ENCODE results near the gene TMEM86B. TPM values are rescaled to one million over a fixed set of nuclear protein-coding genes. Genes with fewer than 3 reads are reported as not detected.

Gene TMEM86B, protein sequence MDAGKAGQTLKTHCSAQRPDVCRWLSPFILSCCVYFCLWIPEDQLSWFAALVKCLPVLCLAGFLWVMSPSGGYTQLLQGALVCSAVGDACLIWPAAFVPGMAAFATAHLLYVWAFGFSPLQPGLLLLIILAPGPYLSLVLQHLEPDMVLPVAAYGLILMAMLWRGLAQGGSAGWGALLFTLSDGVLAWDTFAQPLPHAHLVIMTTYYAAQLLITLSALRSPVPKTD
- total RNA-seq (10 to 100 TPM; 13.4 to 13.9 TPM), polyA plus RNA-seq (ENCODE audit: insufficient read depth, low read depth, low replicate concordance) (12.8 TPM)
- long read RNA-seq, donor 1, partial matches to known transcripts: 0 of 2 reads
- long read RNA-seq, donor 1, other reads (novel, unspliced or antisense): 0 of 2 reads
- long read RNA-seq, donor 2: 0 reads

DNA sequence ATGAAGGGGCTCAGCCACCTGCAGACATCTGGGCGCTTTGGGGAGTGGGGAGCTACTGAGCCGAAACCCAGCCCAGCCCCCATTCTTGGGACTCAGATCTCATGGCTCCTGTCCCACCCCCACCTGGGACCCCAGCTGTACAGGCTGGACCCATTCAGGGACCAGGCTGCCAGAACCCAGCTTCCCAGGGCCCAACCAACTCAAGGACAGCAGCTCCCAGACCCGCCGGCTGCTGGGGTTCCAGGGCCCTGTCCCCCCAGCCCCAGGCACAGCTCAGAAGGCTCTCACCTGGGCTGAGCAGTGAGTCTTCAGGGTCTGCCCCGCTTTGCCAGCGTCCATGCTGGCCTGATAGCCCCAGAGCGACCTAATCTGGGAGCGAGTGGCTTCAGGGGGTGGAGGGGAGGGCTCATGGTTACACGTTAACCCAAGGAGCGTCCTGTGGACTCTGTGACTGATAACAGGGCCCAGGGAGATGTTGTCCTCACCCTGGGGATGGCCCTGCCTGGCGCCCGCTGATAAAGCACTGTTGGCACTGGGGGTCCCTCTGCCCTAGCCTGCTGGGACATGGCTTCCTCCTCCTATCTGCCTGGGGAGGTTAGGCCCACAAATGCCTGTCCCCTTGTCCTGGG lies at the start of gene TMEM86B:
Gene TMEM86B (minus strand): TSS at position 361 of the 629 bp plus-strand sequence. CDS start 22 bp downstream, at position 339.
- no peaks in the 10 kb centered on the region for H3K9me3 ChIP-seq
- H3K27ac ChIP-seq: no peak within 1 kb of the TSS
- H3K4me3 ChIP-seq: no peak within 1 kb of the TSS
- no peak for DNase-seq
- WGBS, 2 donors: 80% methylated on average over 12 of the region's 12 CpGs; no CpG with 5 or more reads in 1 of the 2 donors
- H3K27me3 ChIP-seq: no peaks in the 10 kb centered on the region
- TF ChIP-seq POLR2A (IDR thresholded peaks at IDR 0.05): no peak
- TF ChIP-seq, protein P1, sequence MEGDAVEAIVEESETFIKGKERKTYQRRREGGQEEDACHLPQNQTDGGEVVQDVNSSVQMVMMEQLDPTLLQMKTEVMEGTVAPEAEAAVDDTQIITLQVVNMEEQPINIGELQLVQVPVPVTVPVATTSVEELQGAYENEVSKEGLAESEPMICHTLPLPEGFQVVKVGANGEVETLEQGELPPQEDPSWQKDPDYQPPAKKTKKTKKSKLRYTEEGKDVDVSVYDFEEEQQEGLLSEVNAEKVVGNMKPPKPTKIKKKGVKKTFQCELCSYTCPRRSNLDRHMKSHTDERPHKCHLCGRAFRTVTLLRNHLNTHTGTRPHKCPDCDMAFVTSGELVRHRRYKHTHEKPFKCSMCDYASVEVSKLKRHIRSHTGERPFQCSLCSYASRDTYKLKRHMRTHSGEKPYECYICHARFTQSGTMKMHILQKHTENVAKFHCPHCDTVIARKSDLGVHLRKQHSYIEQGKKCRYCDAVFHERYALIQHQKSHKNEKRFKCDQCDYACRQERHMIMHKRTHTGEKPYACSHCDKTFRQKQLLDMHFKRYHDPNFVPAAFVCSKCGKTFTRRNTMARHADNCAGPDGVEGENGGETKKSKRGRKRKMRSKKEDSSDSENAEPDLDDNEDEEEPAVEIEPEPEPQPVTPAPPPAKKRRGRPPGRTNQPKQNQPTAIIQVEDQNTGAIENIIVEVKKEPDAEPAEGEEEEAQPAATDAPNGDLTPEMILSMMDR (IDR thresholded peaks at IDR 0.05): no peak
- H3K4me1 ChIP-seq: no peaks in the 10 kb centered on the region
- intact Hi-C loops (cut with DNase I; ENCODE audit: low total_unique reads): no loop called here
- no peaks in the 10 kb centered on the region for H3K36me3 ChIP-seq (ENCODE audit: low read depth, missing control alignments)

DNA sequence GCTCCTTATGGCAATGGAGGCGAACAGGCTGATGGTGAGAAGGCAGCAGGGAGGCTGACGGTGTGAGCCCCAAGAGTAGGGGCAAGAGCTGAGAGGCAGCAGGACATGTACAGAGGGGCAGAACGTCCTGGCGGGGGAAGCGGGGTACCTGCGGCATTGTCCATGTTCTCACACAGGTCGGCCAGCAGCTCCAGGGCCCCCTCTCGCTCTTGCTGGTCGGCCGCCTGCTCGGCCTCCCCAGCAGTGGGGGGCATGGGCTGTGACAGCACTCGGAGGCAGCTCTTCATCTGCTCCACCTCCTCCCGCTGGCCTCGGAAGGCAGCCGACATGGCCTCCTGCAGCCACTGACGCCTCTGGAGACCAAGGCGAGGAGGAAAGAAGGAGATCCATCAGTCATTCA lies 48.9 kb upstream of the TMEM86B start:
- 84 to 89% methylated on average over 14 to 17 of the region's 17 CpGs for WGBS, 2 donors
- H3K27ac ChIP-seq: no peak overlapping the region
- H3K4me3 ChIP-seq: no peak overlapping the region
- peaks cover 8% of the 10 kb centered on the region for H3K4me1 ChIP-seq
- TF ChIP-seq POLR2A (IDR thresholded peaks at IDR 0.05): no peak
- TF ChIP-seq, protein P1 (IDR thresholded peaks at IDR 0.05): no peak
- intact Hi-C loops (cut with DNase I; ENCODE audit: low total_unique reads): no loop called here
- H3K9me3 ChIP-seq: no peaks in the 10 kb centered on the region
- H3K36me3 ChIP-seq (ENCODE audit: low read depth, missing control alignments): no peaks in the 10 kb centered on the region
- H3K27me3 ChIP-seq: no peaks in the 10 kb centered on the region
- no peak for DNase-seq

DNA sequence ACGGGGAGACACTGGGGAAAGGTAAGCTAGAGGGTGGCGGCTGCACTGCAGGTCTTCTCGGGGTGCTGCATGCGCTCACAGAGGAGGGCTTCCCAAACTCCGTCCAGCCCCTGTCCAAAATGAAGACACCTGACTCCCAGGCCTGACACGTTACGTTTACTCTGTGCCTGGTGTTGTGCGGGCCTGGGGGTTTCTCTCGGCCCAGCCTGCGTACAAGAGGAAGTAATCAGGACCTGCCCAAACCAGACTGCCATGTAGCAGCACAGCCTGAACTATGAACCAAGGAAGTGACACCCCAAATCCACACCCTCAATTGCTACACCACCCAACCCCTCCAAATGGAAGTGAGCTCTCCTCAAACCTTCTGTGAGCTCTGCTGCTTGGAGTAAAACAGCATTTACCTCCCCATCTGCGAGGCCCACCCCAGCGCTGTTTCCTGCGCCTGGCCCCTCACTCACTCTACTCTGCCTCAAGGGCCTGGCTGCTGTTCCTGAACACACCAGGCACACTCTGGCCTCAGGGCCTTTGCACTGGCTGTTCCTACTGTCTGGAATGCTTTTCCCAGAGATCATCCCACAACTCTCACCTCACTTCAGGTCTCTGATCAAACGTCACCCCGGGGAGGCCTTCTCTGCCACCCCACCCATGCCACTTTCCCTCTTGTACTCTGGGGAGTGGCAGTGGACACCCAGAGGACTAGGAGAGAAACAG lies 48.3 kb upstream of the TMEM86B start:
- Histone ChIP-seq H3K27me3 (no peaks in the 10 kb centered on the region), H3K36me3 (ENCODE audit: low read depth, missing control alignments) (no peaks in the 10 kb centered on the region), H3K9me3 (no peaks in the 10 kb centered on the region), H3K27ac (no peak overlapping the region), H3K4me1 (peaks cover 8% of the 10 kb centered on the region), H3K4me3 (no peak overlapping the region)
- TF ChIP-seq, protein P1 (IDR thresholded peaks at IDR 0.05): no peak
- TF ChIP-seq POLR2A (IDR thresholded peaks at IDR 0.05): no peak
- intact Hi-C loops (cut with DNase I; ENCODE audit: low total_unique reads): no loop called here
- 90 to 96% methylated on average over 10 to 15 of the region's 15 CpGs for WGBS, 2 donors
- no peak for DNase-seq

DNA sequence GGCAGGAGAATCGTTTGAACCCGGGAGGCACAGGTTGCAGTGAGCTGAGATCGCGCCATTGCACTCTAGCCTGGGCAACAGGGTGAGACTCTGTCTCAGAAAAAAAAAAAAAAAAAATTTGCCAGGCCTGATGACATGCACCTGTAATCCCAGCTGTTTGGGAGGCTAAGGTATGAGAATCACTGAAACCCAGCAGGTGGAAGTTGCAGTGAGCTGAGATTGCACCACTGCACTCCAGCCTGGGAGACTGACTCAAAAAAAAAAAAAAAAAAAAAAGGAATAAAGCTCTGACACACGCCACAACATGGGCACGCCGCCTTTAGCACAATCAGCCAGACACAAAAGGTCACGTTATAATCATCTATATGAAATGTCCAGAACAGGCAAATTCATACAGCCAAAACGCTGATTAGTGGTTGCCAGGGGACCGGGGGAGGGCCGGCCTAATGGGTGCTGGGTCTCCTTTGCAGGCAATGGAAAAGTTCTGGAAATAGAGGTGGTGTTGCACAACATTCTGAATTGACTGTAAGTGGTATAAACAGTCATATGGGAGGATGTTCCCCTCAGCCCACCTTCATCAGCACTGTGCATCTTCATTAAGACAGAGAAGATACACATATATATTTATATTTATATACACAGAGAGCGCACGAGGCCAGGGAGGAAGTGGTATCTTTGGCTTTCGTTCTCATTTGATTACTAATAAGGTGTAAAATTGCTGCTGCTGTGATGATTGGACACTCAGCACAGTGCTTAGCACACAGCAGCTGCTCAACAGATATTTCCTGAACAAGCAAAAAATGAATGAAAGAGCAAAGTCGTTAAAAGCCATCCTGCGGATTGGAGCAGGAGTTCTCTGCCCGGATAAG lies 47.5 kb upstream of the TMEM86B start:
- Histone ChIP-seq H3K36me3 (ENCODE audit: low read depth, missing control alignments) (no peaks in the 10 kb centered on the region), H3K9me3 (no peaks in the 10 kb centered on the region), H3K27ac (no peak overlapping the region), H3K27me3 (no peaks in the 10 kb centered on the region), H3K4me3 (no peak overlapping the region), H3K4me1 (peaks cover 8% of the 10 kb centered on the region)
- WGBS, 2 donors: 80 to 82% methylated on average over 17 of the region's 17 CpGs
- no peak for DNase-seq
- TF ChIP-seq, protein P1 (IDR thresholded peaks at IDR 0.05): no peak
- no peak for TF ChIP-seq POLR2A (IDR thresholded peaks at IDR 0.05)
- intact Hi-C loops (cut with DNase I; ENCODE audit: low total_unique reads): no loop called here

Measured in testis (tissue), 5 donors.